ENCODE measurements around the gene RAB3GAP2.

Gene RAB3GAP2

GRCh38 chr1:220144051-220144450 is 128.2 kb downstream of the RAB3GAP2 start:
- TF ChIP-seq MAX (IDR thresholded peaks at IDR 0.05; ENCODE audit: low read depth, low read length) (no peak), CTCF (IDR thresholded peaks at IDR 0.05; ENCODE audit: low read depth, low read length) (no peak), POLR2A (IDR thresholded peaks at IDR 0.05; ENCODE audit: extremely low read depth, insufficient read length) (no peak), MYC (IDR thresholded peaks at IDR 0.05; ENCODE audit: low read depth, low read length) (no peak)
- no peak overlapping the region for H3K4me3 ChIP-seq (ENCODE audit: low read depth, low read length)
- DNase-seq (ENCODE audit: low read depth): no peak

DNA sequence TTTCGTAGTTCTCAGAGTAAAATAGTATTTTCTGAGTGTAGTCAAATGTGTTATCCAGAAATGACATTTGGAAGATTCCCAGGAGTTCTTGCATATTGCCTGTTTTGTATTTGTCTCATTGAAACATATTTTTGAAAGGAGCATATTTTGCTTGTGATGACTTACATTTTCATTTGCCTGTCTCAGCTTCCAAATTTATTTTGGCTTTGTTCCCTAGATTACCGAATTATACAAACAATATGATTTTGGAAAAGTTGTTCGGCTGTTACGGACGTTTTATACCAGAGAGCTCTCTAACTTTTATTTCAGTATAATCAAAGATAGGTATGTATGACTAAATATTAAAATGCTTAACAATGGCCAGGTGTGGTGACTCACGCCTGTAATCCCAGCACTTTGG is 132.3 kb downstream of the RAB3GAP2 start:
- TF ChIP-seq MAX (IDR thresholded peaks at IDR 0.05; ENCODE audit: low read depth, low read length) (no peak), MYC (IDR thresholded peaks at IDR 0.05; ENCODE audit: low read depth, low read length) (no peak), POLR2A (IDR thresholded peaks at IDR 0.05; ENCODE audit: extremely low read depth, insufficient read length) (no peak), CTCF (IDR thresholded peaks at IDR 0.05; ENCODE audit: low read depth, low read length) (no peak)
- H3K4me3 ChIP-seq (ENCODE audit: low read depth, low read length): no peak overlapping the region
- no peak for DNase-seq (ENCODE audit: low read depth)

- DNase-seq (ENCODE audit: low read depth): no peak
- no peak for TF ChIP-seq MYC (IDR thresholded peaks at IDR 0.05; ENCODE audit: low read depth, low read length)
- no peak for TF ChIP-seq POLR2A (IDR thresholded peaks at IDR 0.05; ENCODE audit: extremely low read depth, insufficient read length)
- no peak for TF ChIP-seq CTCF (IDR thresholded peaks at IDR 0.05; ENCODE audit: low read depth, low read length)
- no peak for TF ChIP-seq MAX (IDR thresholded peaks at IDR 0.05; ENCODE audit: low read depth, low read length)
- no peak overlapping the region for H3K4me3 ChIP-seq (ENCODE audit: low read depth, low read length)
Measured at GRCh38 chr1:220137019-220137786, 135.1 kb downstream of the RAB3GAP2 start.

- no peak for TF ChIP-seq MYC (IDR thresholded peaks at IDR 0.05; ENCODE audit: low read depth, low read length)
- no peak for TF ChIP-seq CTCF (IDR thresholded peaks at IDR 0.05; ENCODE audit: low read depth, low read length)
- no peak for TF ChIP-seq MAX (IDR thresholded peaks at IDR 0.05; ENCODE audit: low read depth, low read length)
- no peak for TF ChIP-seq POLR2A (IDR thresholded peaks at IDR 0.05; ENCODE audit: extremely low read depth, insufficient read length)
- no peak overlapping the region for H3K4me3 ChIP-seq (ENCODE audit: low read depth, low read length)
- DNase-seq (ENCODE audit: low read depth): no peak
Measured at GRCh38 chr1:220135755-220136154, 136.5 kb downstream of the RAB3GAP2 start.

DNA sequence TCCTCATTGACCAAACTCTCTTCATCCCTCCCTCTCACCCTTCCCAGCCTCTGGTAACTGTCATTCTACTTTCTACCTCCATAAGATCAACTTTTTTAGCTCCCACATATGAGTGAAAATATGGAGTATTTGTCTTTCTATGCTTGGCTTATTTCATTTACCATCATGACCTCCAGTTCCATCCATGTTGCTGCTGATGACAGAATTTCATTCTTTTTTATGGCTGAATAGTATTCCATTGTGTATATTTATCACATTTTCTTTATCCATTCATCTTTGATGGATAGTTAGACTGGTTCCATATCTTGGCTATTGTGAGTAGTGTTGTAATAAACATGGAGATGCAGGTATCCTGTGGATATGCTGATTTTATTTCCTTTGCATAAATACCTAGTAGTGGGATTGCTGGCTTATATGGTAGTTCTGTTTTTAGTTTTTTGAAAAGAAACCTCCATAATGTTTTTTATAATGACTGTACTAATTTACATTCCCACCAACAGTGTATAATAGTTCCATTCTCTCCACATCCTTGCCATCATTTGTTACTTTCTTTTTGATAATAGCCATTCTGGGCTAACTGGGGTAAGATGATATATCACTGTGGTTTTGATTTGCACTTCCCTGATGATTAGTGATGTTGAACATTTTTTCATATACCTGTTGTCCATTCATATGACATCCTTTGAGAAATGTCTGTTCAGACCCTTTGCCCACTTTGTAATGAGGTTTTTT is 142.6 kb downstream of the RAB3GAP2 start:
- no peak overlapping the region for H3K4me3 ChIP-seq (ENCODE audit: low read depth, low read length)
- TF ChIP-seq MAX (IDR thresholded peaks at IDR 0.05; ENCODE audit: low read depth, low read length): no peak
- TF ChIP-seq MYC (IDR thresholded peaks at IDR 0.05; ENCODE audit: low read depth, low read length): no peak
- TF ChIP-seq POLR2A (IDR thresholded peaks at IDR 0.05; ENCODE audit: extremely low read depth, insufficient read length): no peak
- no peak for TF ChIP-seq CTCF (IDR thresholded peaks at IDR 0.05; ENCODE audit: low read depth, low read length)

More for the DNA sequence above, 142.6 kb downstream of the RAB3GAP2 start:
- no peak for DNase-seq (ENCODE audit: low read depth)

Measured in NB4 (cell line).